ENCODE measurements around the gene PSMB7.

Gene PSMB7

DNA sequence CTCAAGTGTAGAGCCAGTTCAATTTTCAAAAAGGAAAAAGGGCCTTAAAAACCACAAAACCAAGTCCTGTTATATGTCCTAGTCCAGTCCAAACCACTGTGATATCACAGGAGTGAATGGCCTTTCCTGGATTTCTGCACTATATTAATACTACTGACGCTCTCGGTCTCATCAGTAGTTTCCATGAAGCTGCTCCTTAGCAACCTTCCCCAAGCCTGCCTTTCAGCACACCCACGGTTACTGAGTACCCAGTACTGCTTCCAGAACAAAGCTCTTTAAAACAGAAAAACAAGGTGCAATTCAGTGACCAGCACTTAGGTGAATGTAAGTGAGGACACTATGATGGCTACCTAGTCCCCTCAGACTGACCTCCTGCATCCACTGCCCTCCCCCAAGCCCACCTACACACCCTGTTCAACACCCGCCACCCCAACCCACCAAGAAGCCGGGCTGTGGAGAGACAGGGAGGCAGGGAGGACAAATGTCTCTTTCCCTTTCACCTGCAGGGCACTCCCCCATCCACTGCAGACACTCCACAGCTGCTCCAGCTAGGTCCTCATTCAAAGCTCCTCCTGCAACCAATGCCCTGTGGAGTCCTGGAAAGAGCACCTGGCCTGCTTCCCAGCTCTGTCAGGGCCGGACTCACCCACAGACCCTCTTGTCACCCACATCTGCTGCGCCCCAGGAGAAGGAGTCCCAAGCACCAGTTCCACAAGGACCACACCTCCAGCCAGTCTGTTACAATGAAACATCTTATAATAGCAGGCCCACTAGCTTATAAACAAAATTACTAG is 25.9 kb downstream of the PSMB7 start:
- no peaks in the 10 kb centered on the region for H3K79me1 ChIP-seq (ENCODE audit: low read length)
- no peak overlapping the region for H4K8ac ChIP-seq (ENCODE audit: low read depth, low read length)
- peak overlapping the region; percentile 49 for H3K4ac ChIP-seq (ENCODE audit: low read depth, low read length)
- no peak overlapping the region for H2BK12ac ChIP-seq (ENCODE audit: low read length)
- H3K23ac ChIP-seq (ENCODE audit: low read length): peak overlapping the region; percentile 14
- WGBS (ENCODE audit: extremely low coverage, insufficient coverage, insufficient read length): no CpG with 5 or more reads among the region's 7 CpGs
- H3K4me3 ChIP-seq (ENCODE audit: low read depth, low read length): no peak overlapping the region
- no peak overlapping the region for H4K91ac ChIP-seq (ENCODE audit: low read depth, low read length)
- H3K4me2 ChIP-seq (ENCODE audit: low read length): no peak overlapping the region
- H3K14ac ChIP-seq (ENCODE audit: low read length): no peak overlapping the region
- DNase-seq: no peak
- no peaks in the 10 kb centered on the region for H3K9me3 ChIP-seq (ENCODE audit: insufficient read depth, low read depth, low read length)
- H2AK5ac ChIP-seq (ENCODE audit: low read length): no peak overlapping the region
- H2BK120ac ChIP-seq (ENCODE audit: insufficient read depth, low read length, poor library complexity): no peak overlapping the region
- peaks cover 7 to 9% of the 10 kb centered on the region in 2 experiments for H3K36me3 ChIP-seq (ENCODE audit: control insufficient read depth in 1 of 2, insufficient read depth in 2 of 2, low read length in 2 of 2)
- H4K12ac ChIP-seq (ENCODE audit: low read depth, low read length): no peak overlapping the region
- H3K4me1 ChIP-seq (ENCODE audit: control insufficient read depth in 1 of 2, insufficient read depth in 2 of 2, low read length in 2 of 2): peaks cover 10 to 12% of the 10 kb centered on the region in 2 experiments
- no peak overlapping the region for H3K27ac ChIP-seq (ENCODE audit: low read depth, low read length)
- no peak overlapping the region for H2AFZ ChIP-seq (ENCODE audit: insufficient read depth, low read length, poor library complexity)
- H3K18ac ChIP-seq (ENCODE audit: low read length): no peak overlapping the region
- no peaks in the 10 kb centered on the region for H3K27me3 ChIP-seq (ENCODE audit: insufficient read depth, low read length)
- H2BK5ac ChIP-seq (ENCODE audit: low read depth, low read length, poor library complexity): no peak overlapping the region
- H3K9ac ChIP-seq (ENCODE audit: low read length): no peak overlapping the region
- H3K79me2 ChIP-seq (ENCODE audit: control insufficient read depth, insufficient read depth, low read length, poor library complexity): peaks cover 6% of the 10 kb centered on the region

- H3K14ac ChIP-seq (ENCODE audit: low read length): no peak overlapping the region
- no peak overlapping the region for H4K8ac ChIP-seq (ENCODE audit: low read depth, low read length)
- no peak overlapping the region for H2AK5ac ChIP-seq (ENCODE audit: low read length)
- H2BK5ac ChIP-seq (ENCODE audit: low read depth, low read length, poor library complexity): no peak overlapping the region
- no peak overlapping the region for H2BK12ac ChIP-seq (ENCODE audit: low read length)
- peaks cover 9 to 12% of the 10 kb centered on the region in 2 experiments for H3K36me3 ChIP-seq (ENCODE audit: control insufficient read depth in 1 of 2, insufficient read depth in 2 of 2, low read length in 2 of 2)
- no peak overlapping the region for H2AFZ ChIP-seq (ENCODE audit: insufficient read depth, low read length, poor library complexity)
- no peak for DNase-seq
- no peak overlapping the region for H4K12ac ChIP-seq (ENCODE audit: low read depth, low read length)
- H3K27me3 ChIP-seq (ENCODE audit: insufficient read depth, low read length): no peaks in the 10 kb centered on the region
- no peaks in the 10 kb centered on the region for H3K9me3 ChIP-seq (ENCODE audit: insufficient read depth, low read depth, low read length)
- WGBS (ENCODE audit: extremely low coverage, insufficient coverage, insufficient read length): no CpG with 5 or more reads among the region's 12 CpGs
- H3K79me2 ChIP-seq (ENCODE audit: control insufficient read depth, insufficient read depth, low read length, poor library complexity): peaks cover 6% of the 10 kb centered on the region
- peaks cover 10% of the 10 kb centered on the region in 2 experiments for H3K4me1 ChIP-seq (ENCODE audit: control insufficient read depth in 1 of 2, insufficient read depth in 2 of 2, low read length in 2 of 2)
- no peak overlapping the region for H3K4me2 ChIP-seq (ENCODE audit: low read length)
- H3K27ac ChIP-seq (ENCODE audit: low read depth, low read length): no peak overlapping the region
- no peak overlapping the region for H3K9ac ChIP-seq (ENCODE audit: low read length)
- no peaks in the 10 kb centered on the region for H3K79me1 ChIP-seq (ENCODE audit: low read length)
- H2BK120ac ChIP-seq (ENCODE audit: insufficient read depth, low read length, poor library complexity): no peak overlapping the region
- no peak overlapping the region for H4K91ac ChIP-seq (ENCODE audit: low read depth, low read length)
- peak overlapping the region; percentile 25 for H3K4ac ChIP-seq (ENCODE audit: low read depth, low read length)
- H3K4me3 ChIP-seq (ENCODE audit: low read depth, low read length): no peak overlapping the region
- H3K18ac ChIP-seq (ENCODE audit: low read length): no peak overlapping the region
- H3K23ac ChIP-seq (ENCODE audit: low read length): no peak overlapping the region
Measured at GRCh38 chr9:124388275-124389048, 26.8 kb downstream of the PSMB7 start.

GRCh38 chr9:124386201-124386600 is 29.0 kb downstream of the PSMB7 start:
- H3K79me1 ChIP-seq (ENCODE audit: low read length): no peaks in the 10 kb centered on the region
- H2AFZ ChIP-seq (ENCODE audit: insufficient read depth, low read length, poor library complexity): no peak overlapping the region
- H3K4me1 ChIP-seq (ENCODE audit: control insufficient read depth in 1 of 2, insufficient read depth in 2 of 2, low read length in 2 of 2): peaks cover 3 to 6% of the 10 kb centered on the region in 2 experiments
- no CpG with 5 or more reads among the region's 3 CpGs for WGBS (ENCODE audit: extremely low coverage, insufficient coverage, insufficient read length)
- H2AK5ac ChIP-seq (ENCODE audit: low read length): no peak overlapping the region
- H3K18ac ChIP-seq (ENCODE audit: low read length): no peak overlapping the region
- no peak overlapping the region for H2BK12ac ChIP-seq (ENCODE audit: low read length)
- peak in 1 of 2 donors; percentile 9 for DNase-seq
- no peak overlapping the region for H3K27ac ChIP-seq (ENCODE audit: low read depth, low read length)
- H3K9ac ChIP-seq (ENCODE audit: low read length): no peak overlapping the region
- no peaks in the 10 kb centered on the region for H3K9me3 ChIP-seq (ENCODE audit: insufficient read depth, low read depth, low read length)
- H3K4ac ChIP-seq (ENCODE audit: low read depth, low read length): no peak overlapping the region
- H3K14ac ChIP-seq (ENCODE audit: low read length): no peak overlapping the region
- no peaks in the 10 kb centered on the region for H3K27me3 ChIP-seq (ENCODE audit: insufficient read depth, low read length)
- peaks cover 3% of the 10 kb centered on the region for H3K79me2 ChIP-seq (ENCODE audit: control insufficient read depth, insufficient read depth, low read length, poor library complexity)
- H3K4me2 ChIP-seq (ENCODE audit: low read length): no peak overlapping the region
- no peak overlapping the region for H2BK120ac ChIP-seq (ENCODE audit: insufficient read depth, low read length, poor library complexity)
- no peak overlapping the region for H4K12ac ChIP-seq (ENCODE audit: low read depth, low read length)
- no peak overlapping the region for H4K91ac ChIP-seq (ENCODE audit: low read depth, low read length)
- peaks cover 10 to 12% of the 10 kb centered on the region in 2 experiments for H3K36me3 ChIP-seq (ENCODE audit: control insufficient read depth in 1 of 2, insufficient read depth in 2 of 2, low read length in 2 of 2)
- no peak overlapping the region for H3K4me3 ChIP-seq (ENCODE audit: low read depth, low read length)
- no peak overlapping the region for H3K23ac ChIP-seq (ENCODE audit: low read length)
- no peak overlapping the region for H2BK5ac ChIP-seq (ENCODE audit: low read depth, low read length, poor library complexity)
- H4K8ac ChIP-seq (ENCODE audit: low read depth, low read length): no peak overlapping the region

- no peak overlapping the region for H3K14ac ChIP-seq (ENCODE audit: low read length)
- H3K18ac ChIP-seq (ENCODE audit: low read length): no peak overlapping the region
- H3K36me3 ChIP-seq (ENCODE audit: control insufficient read depth in 1 of 2, insufficient read depth in 2 of 2, low read length in 2 of 2): peaks cover 10 to 12% of the 10 kb centered on the region in 2 experiments
- no peak overlapping the region for H4K91ac ChIP-seq (ENCODE audit: low read depth, low read length)
- no peak overlapping the region for H3K27ac ChIP-seq (ENCODE audit: low read depth, low read length)
- peaks cover 0 to 2% of the 10 kb centered on the region in 2 experiments for H3K4me1 ChIP-seq (ENCODE audit: control insufficient read depth in 1 of 2, insufficient read depth in 2 of 2, low read length in 2 of 2)
- H3K4me3 ChIP-seq (ENCODE audit: low read depth, low read length): no peak overlapping the region
- H3K79me2 ChIP-seq (ENCODE audit: control insufficient read depth, insufficient read depth, low read length, poor library complexity): peaks cover 3% of the 10 kb centered on the region
- no peaks in the 10 kb centered on the region for H3K9me3 ChIP-seq (ENCODE audit: insufficient read depth, low read depth, low read length)
- H4K8ac ChIP-seq (ENCODE audit: low read depth, low read length): no peak overlapping the region
- H2AFZ ChIP-seq (ENCODE audit: insufficient read depth, low read length, poor library complexity): no peak overlapping the region
- H3K27me3 ChIP-seq (ENCODE audit: insufficient read depth, low read length): no peaks in the 10 kb centered on the region
- no peak overlapping the region for H2AK5ac ChIP-seq (ENCODE audit: low read length)
- H2BK120ac ChIP-seq (ENCODE audit: insufficient read depth, low read length, poor library complexity): no peak overlapping the region
- no peak overlapping the region for H2BK12ac ChIP-seq (ENCODE audit: low read length)
- no peak for DNase-seq
- H3K23ac ChIP-seq (ENCODE audit: low read length): no peak overlapping the region
- no peak overlapping the region for H3K9ac ChIP-seq (ENCODE audit: low read length)
- H4K12ac ChIP-seq (ENCODE audit: low read depth, low read length): no peak overlapping the region
- H3K79me1 ChIP-seq (ENCODE audit: low read length): no peaks in the 10 kb centered on the region
- H2BK5ac ChIP-seq (ENCODE audit: low read depth, low read length, poor library complexity): no peak overlapping the region
- no CpG with 5 or more reads among the region's 7 CpGs for WGBS (ENCODE audit: extremely low coverage, insufficient coverage, insufficient read length)
- no peak overlapping the region for H3K4ac ChIP-seq (ENCODE audit: low read depth, low read length)
- H3K4me2 ChIP-seq (ENCODE audit: low read length): no peak overlapping the region
Measured at GRCh38 chr9:124385623-124386022, 29.6 kb downstream of the PSMB7 start.
